RWPE2 (cell line): ENCODE results near the gene EGFR.
A peak's percentile ranks its signal among the peaks of the same experiment; 100 is the strongest.

Experiments
- ATAC-seq: fragments of 200-7000 bp; cut with Tn5 transposase; 3 replicates; pipeline ENCODE4 v1.9.1; 2021; ENCODE audit warnings: low read depth
- DNase-seq: peaks from one replicate; pipeline ENCODE4 v3.0.0-alpha.2; 2020; ENCODE audit warnings: low spot score
- H3K27ac ChIP-seq: fragments of 450-650 bp; 2 replicates; pipeline ENCODE4 v1.5.1; 2017; ENCODE audit warnings: mild to moderate bottlenecking; ENCODE audit not compliant: poor library complexity, severe bottlenecking
- H3K27me3 ChIP-seq: fragments of 250-450 bp; sonication (Bioruptor Pico); 2 replicates; pipeline ENCODE4 v1.5.1; 2021; ENCODE audit warnings: mild to moderate bottlenecking, moderate library complexity; ENCODE audit not compliant: insufficient read depth, poor library complexity, severe bottlenecking
- H3K36me3 ChIP-seq: fragments of 250-450 bp; sonication (Bioruptor Pico); 2 replicates; pipeline ENCODE4 v1.5.1; 2020; ENCODE audit warnings: low read depth, mild to moderate bottlenecking, moderate library complexity
- H3K4me1 ChIP-seq: fragments of 250-450 bp; sonication (Bioruptor Pico); 2 replicates; pipeline ENCODE4 v1.5.1; 2021; ENCODE audit warnings: mild to moderate bottlenecking, moderate library complexity; ENCODE audit not compliant: insufficient read depth, poor library complexity, severe bottlenecking
- H3K4me3 ChIP-seq: fragments of 250-450 bp; sonication (Bioruptor Pico); 2 replicates; pipeline ENCODE4 v1.5.1; 2021; ENCODE audit warnings: mild to moderate bottlenecking, moderate library complexity; ENCODE audit not compliant: severe bottlenecking
- H3K9me3 ChIP-seq: fragments of 250-450 bp; sonication (Bioruptor Pico); 2 replicates; pipeline ENCODE4 v1.5.1; 2021; ENCODE audit warnings: mild to moderate bottlenecking, moderate library complexity; ENCODE audit not compliant: severe bottlenecking
- CTCF ChIP-seq: fragments of 450-650 bp; IDR thresholded peaks from one replicate; pipeline ENCODE4 v1.5.1; 2017; ENCODE audit warnings: mild to moderate bottlenecking, moderate library complexity; ENCODE audit not compliant: poor library complexity, severe bottlenecking

EGFR gene

GRCh38 chr7:55088107-55088506 is 69.3 kb downstream of the EGFR start:
- H3K4me1 ChIP-seq = peaks cover 34% of the 10 kb centered on the region
- H3K36me3 ChIP-seq = peaks cover 88% of the 10 kb centered on the region
- no peaks in the 10 kb centered on the region for H3K9me3 ChIP-seq
- no peak for TF ChIP-seq CTCF
- peak overlapping the region; percentile 61 for H3K27ac ChIP-seq
- no peak overlapping the region for H3K4me3 ChIP-seq
- DNase-seq (no peak), ATAC-seq (no peak)
- no peaks in the 10 kb centered on the region for H3K27me3 ChIP-seq

GRCh38 chr7:55088620-55089019 is 69.8 kb downstream of the EGFR start:
- DNase-seq (no peak), ATAC-seq (no peak)
- H3K27me3 ChIP-seq = no peaks in the 10 kb centered on the region
- no peak overlapping the region for H3K4me3 ChIP-seq
- H3K9me3 ChIP-seq = no peaks in the 10 kb centered on the region
- H3K27ac ChIP-seq = peak overlapping the region; percentile 61
- H3K36me3 ChIP-seq = peaks cover 87% of the 10 kb centered on the region
- TF ChIP-seq CTCF = no peak
- peaks cover 30% of the 10 kb centered on the region for H3K4me1 ChIP-seq

GRCh38 chr7:55092186-55092974 is 73.6 kb downstream of the EGFR start:
- TF ChIP-seq CTCF = no peak
- H3K4me3 ChIP-seq = no peak overlapping the region
- ATAC-seq (no peak), DNase-seq (no peak)
- H3K9me3 ChIP-seq = no peaks in the 10 kb centered on the region
- peak overlapping the region; percentile 61 for H3K27ac ChIP-seq
- no peaks in the 10 kb centered on the region for H3K27me3 ChIP-seq
- peaks cover 73% of the 10 kb centered on the region for H3K36me3 ChIP-seq
- peaks cover 11% of the 10 kb centered on the region for H3K4me1 ChIP-seq

- ATAC-seq = no peak
- Histone ChIP-seq H3K27me3 (no peaks in the 10 kb centered on the region), H3K36me3 (peaks cover 73% of the 10 kb centered on the region), H3K27ac (peak overlapping the region; percentile 61), H3K4me1 (peaks cover 17% of the 10 kb centered on the region), H3K9me3 (no peaks in the 10 kb centered on the region), H3K4me3 (no peak overlapping the region)
- DNase-seq = no peak
- TF ChIP-seq CTCF = no peak
Measured at GRCh38 chr7:55092975-55093373, 74.2 kb downstream of the EGFR start.

GRCh38 chr7:55093674-55094073 is 74.9 kb downstream of the EGFR start:
- Histone ChIP-seq H3K4me3 (no peak overlapping the region), H3K36me3 (peaks cover 73% of the 10 kb centered on the region), H3K27ac (peak overlapping the region; percentile 61), H3K4me1 (peaks cover 24% of the 10 kb centered on the region), H3K27me3 (no peaks in the 10 kb centered on the region), H3K9me3 (no peaks in the 10 kb centered on the region)
- no peak for DNase-seq
- ATAC-seq = no peak
- TF ChIP-seq CTCF = no peak
